Large intestine (tissue), 3 donors: ENCODE measurements around the gene CER1. TPM values are rescaled to one million over a fixed set of nuclear protein-coding genes. Genes with fewer than 3 reads are reported as not detected.
"Not testable (repeated sequence)": the region's sequence is repeated elsewhere in the genome, so short reads cannot be mapped to it uniquely, and the experiment has no call there.

Experiments used
- DNase-seq, 2 donors: peaks; one replicate each; pipeline versions ENCODE4 v3.0.0 to v3.0.0-alpha.2; 2013
- H3K27ac ChIP-seq: one replicate; pipeline ENCODE4 v1.5.1; 2013; ENCODE audit warnings: low read length
- H3K27me3 ChIP-seq: 2 replicates; pipeline ENCODE4 v1.6.1; 2013; ENCODE audit warnings: low read length; ENCODE audit not compliant: control insufficient read depth, insufficient read depth
- H3K36me3 ChIP-seq: 2 replicates; pipeline ENCODE4 v1.6.1; 2013; ENCODE audit warnings: low read length; ENCODE audit not compliant: control insufficient read depth, insufficient read depth
- H3K4me1 ChIP-seq: one replicate; pipeline ENCODE4 v1.6.1; 2013; ENCODE audit warnings: low read length; ENCODE audit not compliant: control insufficient read depth, insufficient read depth
- H3K4me3 ChIP-seq: one replicate; pipeline ENCODE4 v1.5.1; 2013; ENCODE audit warnings: low read length
- H3K9me3 ChIP-seq: one replicate; pipeline ENCODE4 v1.6.1; 2013; ENCODE audit warnings: mild to moderate bottlenecking, low read depth, low read length, moderate library complexity; ENCODE audit not compliant: control insufficient read depth
- WGBS: methylation state at CpG from one replicate; pipeline ENCODE4 v1.1.5; 2013; ENCODE audit warnings: low lambda C conversion rate; ENCODE audit not compliant: insufficient coverage; 5-methylcytosine and 5-hydroxymethylcytosine counted together
- polyA plus RNA-seq: library from polyadenylated mRNA; unstranded; fragments of 120-200 nt; gene quantifications from one replicate; pipeline ENCODE4 v1.2.1, GENCODE V29; 2013

The CER1 gene
- polyA plus RNA-seq, 1 donor = 0.06 TPM

GRCh38 chr9:14690948-14691730 is 31.4 kb downstream of the CER1 start:
- Histone ChIP-seq H3K27ac (no peak overlapping the region), H3K4me3 (no peak overlapping the region), H3K9me3 (no peaks in the 10 kb centered on the region), H3K36me3 (peaks cover 17% of the 10 kb centered on the region), H3K27me3 (no peaks in the 10 kb centered on the region), H3K4me1 (peaks cover 4% of the 10 kb centered on the region)
- DNase-seq = no peak
- 90% methylated on average over 5 of the region's 7 CpGs for WGBS

- DNase-seq = no peak
- no peaks in the 10 kb centered on the region for H3K9me3 ChIP-seq
- H3K36me3 ChIP-seq = peaks cover 17% of the 10 kb centered on the region
- H3K27ac ChIP-seq = no peak overlapping the region
- no peak overlapping the region for H3K4me3 ChIP-seq
- WGBS = 100% methylated on average over 3 of the region's 12 CpGs
- no peaks in the 10 kb centered on the region for H3K27me3 ChIP-seq
- peaks cover 4% of the 10 kb centered on the region for H3K4me1 ChIP-seq
Measured at GRCh38 chr9:14687042-14687719, 35.4 kb downstream of the CER1 start.

GRCh38 chr9:14686168-14686567 is 36.4 kb downstream of the CER1 start:
- Histone ChIP-seq H3K27ac (peak overlapping the region; percentile 27), H3K27me3 (no peaks in the 10 kb centered on the region), H3K4me1 (peaks cover 4% of the 10 kb centered on the region), H3K4me3 (no peak overlapping the region), H3K36me3 (peaks cover 21% of the 10 kb centered on the region), H3K9me3 (no peaks in the 10 kb centered on the region)
- DNase-seq = peak in 1 of 2 donors; percentile 36

GRCh38 chr9:14682616-14683015 is 39.9 kb downstream of the CER1 start:
- not testable (repeated sequence) for H3K4me3 ChIP-seq, H3K27ac ChIP-seq, DNase-seq, H3K4me1 ChIP-seq, H3K36me3 ChIP-seq, H3K27me3 ChIP-seq, H3K9me3 ChIP-seq
- no CpG with 5 or more reads among the region's 4 CpGs for WGBS

DNA sequence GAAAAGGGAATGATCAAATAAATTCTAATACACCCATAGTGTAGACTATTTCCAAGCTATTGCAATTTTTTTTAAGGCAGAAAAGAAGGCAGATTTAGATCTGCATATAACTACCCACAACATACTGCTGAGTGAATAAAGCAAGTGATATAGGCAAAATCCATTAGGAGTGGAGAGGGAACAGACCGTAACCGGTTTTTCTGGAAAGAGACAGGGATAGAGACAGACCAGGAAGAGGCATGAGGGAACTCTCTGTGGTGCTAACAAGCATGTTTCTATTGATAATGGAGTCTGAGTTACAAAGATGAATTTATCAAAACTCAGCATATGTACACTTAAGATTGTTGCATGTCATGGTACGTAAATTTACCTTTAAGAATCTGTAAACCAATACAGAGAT is 43.8 kb downstream of the CER1 start:
- no peaks in the 10 kb centered on the region for H3K4me1 ChIP-seq
- H3K4me3 ChIP-seq = no peak overlapping the region
- no peaks in the 10 kb centered on the region for H3K9me3 ChIP-seq
- peaks cover 4% of the 10 kb centered on the region for H3K36me3 ChIP-seq
- WGBS = no CpG with 5 or more reads among the region's 3 CpGs
- no peaks in the 10 kb centered on the region for H3K27me3 ChIP-seq
- no peak for DNase-seq
- H3K27ac ChIP-seq = no peak overlapping the region

GRCh38 chr9:14677872-14678271 is 44.7 kb downstream of the CER1 start:
- WGBS = 100% methylated on average over 6 of the region's 6 CpGs

DNA sequence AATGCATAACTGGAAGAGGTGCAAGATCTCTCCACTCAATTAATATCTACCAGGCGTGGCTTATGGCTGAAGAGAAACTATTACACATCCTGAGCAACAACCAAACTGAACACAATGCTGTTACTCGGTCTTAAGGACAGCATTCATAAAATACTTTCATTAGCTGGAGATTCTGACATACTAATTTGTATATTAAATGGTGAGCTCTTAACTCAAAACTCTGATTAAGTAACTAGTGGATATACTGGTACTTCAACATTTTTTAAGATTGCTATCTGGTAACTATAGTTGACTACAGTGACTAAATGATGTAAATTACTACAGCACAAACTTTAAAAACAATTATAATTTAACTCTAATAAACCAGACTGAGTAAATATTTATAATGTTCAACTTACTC is 45.1 kb downstream of the CER1 start:
- DNase-seq = no peak
- Histone ChIP-seq H3K4me1 (no peaks in the 10 kb centered on the region), H3K27me3 (no peaks in the 10 kb centered on the region), H3K27ac (no peak overlapping the region), H3K36me3 (peaks cover 8% of the 10 kb centered on the region), H3K4me3 (no peak overlapping the region), H3K9me3 (no peaks in the 10 kb centered on the region)
- WGBS = no CpG with 5 or more reads among the region's 2 CpGs

More at GRCh38 chr9:14677872-14678271, 44.7 kb downstream of the CER1 start:
- H3K9me3 ChIP-seq = no peaks in the 10 kb centered on the region
- DNase-seq = no peak
- H3K36me3 ChIP-seq = peaks cover 4% of the 10 kb centered on the region
- H3K27me3 ChIP-seq = no peaks in the 10 kb centered on the region
- no peak overlapping the region for H3K4me3 ChIP-seq
- no peak overlapping the region for H3K27ac ChIP-seq
- H3K4me1 ChIP-seq = no peaks in the 10 kb centered on the region

DNA sequence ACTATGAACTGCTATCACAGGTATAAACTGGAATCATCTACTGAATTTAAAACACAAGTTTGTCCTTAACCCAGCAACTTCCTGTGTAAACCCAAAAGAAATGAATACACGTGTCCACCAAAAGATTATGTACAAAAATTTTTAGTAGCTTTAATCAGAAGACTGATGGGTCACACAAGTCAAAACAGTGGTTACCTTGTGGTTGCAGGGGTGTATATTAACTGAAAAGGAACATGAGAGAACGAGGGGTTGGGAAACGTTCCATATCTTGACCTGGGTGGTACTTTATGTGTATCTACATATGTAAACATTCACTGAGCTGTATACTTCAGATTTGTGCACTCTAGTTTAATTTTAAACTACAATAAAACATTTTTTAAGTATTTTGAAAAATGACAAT is 47.9 kb downstream of the CER1 start:
- H3K27me3 ChIP-seq = no peaks in the 10 kb centered on the region
- H3K9me3 ChIP-seq = no peaks in the 10 kb centered on the region
- H3K36me3 ChIP-seq = peaks cover 8% of the 10 kb centered on the region
- 23% methylated on average over 2 of the region's 3 CpGs for WGBS
- no peak overlapping the region for H3K27ac ChIP-seq
- H3K4me3 ChIP-seq = no peak overlapping the region
- H3K4me1 ChIP-seq = no peaks in the 10 kb centered on the region
- DNase-seq = no peak

DNA sequence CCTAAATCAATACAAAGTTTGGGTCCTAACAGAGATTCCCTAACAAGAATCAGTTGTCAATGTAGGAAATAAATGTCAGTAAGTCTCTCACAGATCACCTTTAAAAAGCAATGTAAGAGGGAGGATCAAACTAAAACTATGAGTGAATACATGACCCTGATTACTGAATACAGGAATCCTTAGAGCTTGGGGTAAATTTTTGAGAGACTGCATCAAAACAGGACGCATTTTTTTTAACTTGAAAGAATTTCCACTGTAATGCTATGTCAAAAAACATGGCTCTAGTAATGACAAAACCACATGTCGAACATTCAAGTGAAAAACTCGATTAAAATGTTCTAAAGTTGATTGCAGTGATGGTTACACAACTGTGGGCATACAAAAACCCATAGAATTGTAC is 51.2 kb downstream of the CER1 start:
- H3K27me3 ChIP-seq = no peaks in the 10 kb centered on the region
- H3K4me3 ChIP-seq = no peak overlapping the region
- H3K9me3 ChIP-seq = no peaks in the 10 kb centered on the region
- peaks cover 8% of the 10 kb centered on the region for H3K36me3 ChIP-seq
- 100% methylated on average over 2 of the region's 3 CpGs for WGBS
- no peak overlapping the region for H3K27ac ChIP-seq
- no peaks in the 10 kb centered on the region for H3K4me1 ChIP-seq
- DNase-seq = no peak

GRCh38 chr9:14670718-14671117 is 51.8 kb downstream of the CER1 start:
- H3K36me3 ChIP-seq = peaks cover 8% of the 10 kb centered on the region
- H3K27ac ChIP-seq = no peak overlapping the region
- H3K9me3 ChIP-seq = no peaks in the 10 kb centered on the region
- no peak overlapping the region for H3K4me3 ChIP-seq
- WGBS = 50% methylated on average over 1 of the region's 1 CpG
- no peaks in the 10 kb centered on the region for H3K4me1 ChIP-seq
- H3K27me3 ChIP-seq = no peaks in the 10 kb centered on the region
- DNase-seq = no peak
